Loucy (cell line): ENCODE data around the gene RAB44.

ENCODE experiments used
- CTCF ChIP-seq: fragments of 200-600 bp; sonication (generic); conservative IDR thresholded peaks from 2 replicates; pipeline ENCODE4 v1.5.1; 2014; ENCODE audit warnings: mild to moderate bottlenecking, antibody characterized with exemption, low read length
- EZH2phosphoT487 ChIP-seq: fragments of 200-600 bp; IDR thresholded peaks from 2 replicates; pipeline ENCODE4 v1.6.1; 2018; ENCODE audit warnings: antibody characterized with exemption, mild to moderate bottlenecking, moderate library complexity, borderline replicate concordance

GRCh38 chr6:36730424-36731380 is 33.1 kb downstream of the RAB44 start:
- TF ChIP-seq CTCF (no peak), EZH2phosphoT487 (no peak)
